Esophagus muscularis mucosa (tissue), 4 donors: ENCODE data around the gene MPZL1. TPM values are rescaled to one million over a fixed set of nuclear protein-coding genes. Genes with fewer than 3 reads are reported as not detected.

Source experiments
- DNase-seq: peaks from one replicate; pipeline ENCODE4 v3.0.0-alpha.2; 2017; ENCODE audit errors: extremely low spot score
- H3K27ac ChIP-seq, 4 donors: fragments of 200-600 bp; sonication (generic); replicated peaks in 1 of 4; 1 replicate in 3 of 4; 2 replicates in 1 of 4; pipeline ENCODE4 v1.5.1; 2016 to 2019; ENCODE audit warnings: mild to moderate bottlenecking in 1 of 4
- H3K27me3 ChIP-seq, 4 donors: fragments of 200-600 bp; sonication (generic); one replicate each; pipeline versions ENCODE4 v1.5.1 to v1.6.0; 2016 to 2019
- H3K36me3 ChIP-seq, 4 donors: fragments of 200-600 bp; sonication (generic); one replicate each; pipeline ENCODE4 v1.5.1; 2016 to 2019
- H3K4me1 ChIP-seq, 4 donors: fragments of 200-600 bp; sonication (generic); one replicate each; pipeline ENCODE4 v1.5.1; 2016 to 2019
- H3K4me3 ChIP-seq, 4 donors: fragments of 200-600 bp; sonication (generic); 1 replicate in 2 of 4; 2 replicates in 2 of 4; pipeline ENCODE4 v1.5.1; 2016 to 2019; ENCODE audit warnings: mild to moderate bottlenecking in 4 of 4, moderate library complexity in 1 of 4
- H3K9me3 ChIP-seq, 4 donors: fragments of 200-600 bp; sonication (generic); 1 replicate in 3 of 4; 2 replicates in 1 of 4; pipeline ENCODE4 v1.5.1; 2016 to 2019
- EP300 ChIP-seq: sonication (generic); formaldehyde crosslinking; IDR thresholded peaks from one replicate; pipeline ENCODE4 v1.6.1; 2017; ENCODE audit warnings: antibody characterized with exemption
- POLR2A ChIP-seq: fragments of 450-650 bp; IDR thresholded peaks from one replicate; pipeline ENCODE4 v1.6.1; 2017; ENCODE audit warnings: antibody characterized with exemption, moderate library complexity, mild to moderate bottlenecking, low read depth
- POLR2AphosphoS5 ChIP-seq, 2 donors: sonication (generic); formaldehyde crosslinking; IDR thresholded peaks; one replicate each; pipeline ENCODE4 v1.6.1; 2017; ENCODE audit warnings: antibody characterized with exemption in 2 of 2
- WGBS: methylation state at CpG from one replicate; pipeline ENCODE4 v1.1.5; 2018; 5-methylcytosine and 5-hydroxymethylcytosine counted together
- intact Hi-C: fragments of 100-400 bp; cut with DNase I; formaldehyde crosslinking; loops from one replicate; pipeline ENCODE4 v1.15.1; 2023
- total RNA-seq, 4 donors: library from RNA; depleted of rRNA; stranded (reverse); fragments of >200 nt; gene quantifications; one replicate each; pipeline versions ENCODE4 v1.1.0 to v1.2.1, GENCODE V29; 2016
- TF ChIP-seq, protein P1 (sequence below), 3 experiments: fragments of 200-600 bp in 2 of 3; fragments of 450-650 bp in 1 of 3; sonication (generic) in 2 of 3; IDR thresholded peaks; one replicate each; pipeline ENCODE4 v1.5.1; 2017 to 2019; ENCODE audit warnings: antibody characterized with exemption in 3 of 3, mild to moderate bottlenecking in 2 of 3, moderate library complexity in 1 of 3

The MPZL1 gene
- total RNA-seq, 4 donors from 2014 or later = 72.7 to 130 (median 107) TPM

DNA sequence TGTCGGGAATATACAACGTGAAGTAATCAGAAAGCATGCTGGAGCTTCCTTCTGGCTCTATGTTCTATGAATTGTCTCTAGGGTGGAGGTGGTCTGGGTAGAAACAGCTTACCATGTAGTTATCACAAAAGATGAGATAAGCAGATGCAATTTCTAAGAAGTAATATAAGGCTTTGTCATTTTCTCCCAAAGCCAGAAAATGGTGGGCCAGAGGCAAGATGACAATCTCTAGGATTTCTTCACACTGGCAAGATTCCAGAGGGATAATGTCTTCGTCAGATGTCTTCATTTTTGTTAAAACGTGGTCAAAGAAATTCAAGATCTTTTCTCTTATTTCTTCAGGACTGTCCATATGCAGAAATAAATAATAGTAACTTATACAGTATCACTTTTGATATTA, 114.4 kb downstream of the MPZL1 start:
- intact Hi-C loops = no loop called here
- no peaks in the 10 kb centered on the region for H3K9me3 ChIP-seq
- no peak overlapping the region for H3K27ac ChIP-seq
- no peak for DNase-seq
- no peaks in the 10 kb centered on the region for H3K4me1 ChIP-seq
- 90% methylated on average over 4 of the region's 4 CpGs for WGBS
- TF ChIP-seq, protein P1, sequence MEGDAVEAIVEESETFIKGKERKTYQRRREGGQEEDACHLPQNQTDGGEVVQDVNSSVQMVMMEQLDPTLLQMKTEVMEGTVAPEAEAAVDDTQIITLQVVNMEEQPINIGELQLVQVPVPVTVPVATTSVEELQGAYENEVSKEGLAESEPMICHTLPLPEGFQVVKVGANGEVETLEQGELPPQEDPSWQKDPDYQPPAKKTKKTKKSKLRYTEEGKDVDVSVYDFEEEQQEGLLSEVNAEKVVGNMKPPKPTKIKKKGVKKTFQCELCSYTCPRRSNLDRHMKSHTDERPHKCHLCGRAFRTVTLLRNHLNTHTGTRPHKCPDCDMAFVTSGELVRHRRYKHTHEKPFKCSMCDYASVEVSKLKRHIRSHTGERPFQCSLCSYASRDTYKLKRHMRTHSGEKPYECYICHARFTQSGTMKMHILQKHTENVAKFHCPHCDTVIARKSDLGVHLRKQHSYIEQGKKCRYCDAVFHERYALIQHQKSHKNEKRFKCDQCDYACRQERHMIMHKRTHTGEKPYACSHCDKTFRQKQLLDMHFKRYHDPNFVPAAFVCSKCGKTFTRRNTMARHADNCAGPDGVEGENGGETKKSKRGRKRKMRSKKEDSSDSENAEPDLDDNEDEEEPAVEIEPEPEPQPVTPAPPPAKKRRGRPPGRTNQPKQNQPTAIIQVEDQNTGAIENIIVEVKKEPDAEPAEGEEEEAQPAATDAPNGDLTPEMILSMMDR (IDR thresholded peaks at IDR 0.05) = no peak
- no peak for TF ChIP-seq POLR2A
- TF ChIP-seq EP300 = no peak
- TF ChIP-seq POLR2AphosphoS5 (IDR thresholded peaks at IDR 0.05) = no peak
- no peaks in the 10 kb centered on the region for H3K36me3 ChIP-seq
- no peak overlapping the region for H3K4me3 ChIP-seq
- H3K27me3 ChIP-seq = no peaks in the 10 kb centered on the region

DNA sequence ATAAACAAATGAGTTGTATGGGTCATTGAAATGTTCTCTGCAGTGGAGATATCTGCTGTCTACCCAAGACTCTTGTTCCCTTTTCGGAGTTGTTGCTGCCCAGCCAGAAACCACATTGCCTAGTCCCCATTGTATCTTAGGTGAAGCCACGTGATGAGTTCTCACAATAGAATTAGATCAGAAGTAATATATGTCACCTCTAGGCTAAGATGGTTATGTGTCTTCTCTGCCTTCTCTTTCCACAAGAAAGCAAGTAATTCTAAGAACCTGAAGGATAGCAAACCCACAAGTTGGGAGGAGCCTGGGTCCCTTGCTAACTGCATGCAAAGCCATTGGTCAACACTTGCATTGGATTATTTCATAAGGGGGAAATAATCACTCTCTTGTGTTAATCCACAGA, 115.5 kb downstream of the MPZL1 start:
- Histone ChIP-seq H3K9me3 (no peaks in the 10 kb centered on the region), H3K4me1 (no peaks in the 10 kb centered on the region), H3K4me3 (no peak overlapping the region), H3K36me3 (no peaks in the 10 kb centered on the region), H3K27me3 (no peaks in the 10 kb centered on the region), H3K27ac (no peak overlapping the region)
- 73% methylated on average over 2 of the region's 2 CpGs for WGBS
- TF ChIP-seq EP300 (no peak), POLR2A (no peak), POLR2AphosphoS5 (IDR thresholded peaks at IDR 0.05) (no peak)
- TF ChIP-seq, protein P1 (IDR thresholded peaks at IDR 0.05) = no peak
- no peak for DNase-seq
- intact Hi-C loops = no loop called here

DNA sequence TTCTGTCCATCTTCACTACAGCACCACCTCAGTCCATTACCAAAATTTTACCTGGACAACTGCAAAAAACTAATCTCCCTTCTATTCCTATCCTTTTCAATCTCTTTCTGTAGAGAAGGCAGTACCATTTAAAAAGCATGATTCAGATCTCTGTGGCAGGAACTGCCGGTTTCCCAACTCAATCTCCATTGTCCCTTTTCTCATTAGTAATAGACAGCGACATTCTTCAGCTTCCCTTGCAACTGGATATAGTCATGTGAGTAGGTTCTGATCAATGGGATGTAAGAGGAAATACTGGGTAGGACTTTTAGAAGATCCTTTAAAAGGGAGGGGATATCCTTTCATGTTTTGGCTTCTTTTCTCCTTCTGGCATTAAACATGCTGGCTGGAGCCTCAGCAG, 117.2 kb downstream of the MPZL1 start:
- no peak for DNase-seq
- intact Hi-C loops = no loop called here

More for the DNA sequence above, 117.2 kb downstream of the MPZL1 start:
- WGBS = 92% methylated on average over 2 of the region's 2 CpGs
- Histone ChIP-seq H3K36me3 (no peaks in the 10 kb centered on the region), H3K4me3 (no peak overlapping the region), H3K27ac (no peak overlapping the region), H3K27me3 (no peaks in the 10 kb centered on the region), H3K9me3 (no peaks in the 10 kb centered on the region), H3K4me1 (no peaks in the 10 kb centered on the region)
- TF ChIP-seq, protein P1 (IDR thresholded peaks at IDR 0.05) = no peak
- no peak for TF ChIP-seq EP300
- no peak for TF ChIP-seq POLR2AphosphoS5 (IDR thresholded peaks at IDR 0.05)

Other genes with a start within 250 kb of the MPZL1 start
- gene CD247, start 203.5 kb upstream of the MPZL1 start, total RNA-seq = 1 to 10 TPM in 1 of 4 donors, under 1 TPM in 2, not detected in 1; 0.26 to 2.0 (median 0.52) TPM
- 100 to 1,000 TPM; 121 to 203 (median 158) TPM for gene CREG1, start 168.2 kb upstream of the MPZL1 start, total RNA-seq
- 10 to 100 TPM; 16.8 to 19.0 (median 18.5) TPM for gene RCSD1, start 91.8 kb upstream of the MPZL1 start, total RNA-seq
- gene ADCY10, start 192.2 kb downstream of the MPZL1 start, total RNA-seq = under 1 TPM; under 0.01 to 0.29 (median 0.21) TPM
- gene DCAF6, start 214.7 kb downstream of the MPZL1 start, total RNA-seq = 100 to 1,000 TPM in 2 of 4 donors, 10 to 100 TPM in 2; 80.4 to 110 (median 93.9) TPM
- 10 to 100 TPM; 41.6 to 70.3 (median 52.5) TPM for gene MPC2, start 215.1 kb downstream of the MPZL1 start, total RNA-seq